ENCODE data around the gene YWHAQ.

The YWHAQ gene

GRCh38 chr2:9549420-9549819 lies 81.4 kb downstream of the YWHAQ start:
- Histone ChIP-seq H3K4me1 (ENCODE audit: control insufficient read depth, insufficient read depth, low read length) (peaks cover 25% of the 10 kb centered on the region), H3K9ac (ENCODE audit: low read depth, low read length) (no peak overlapping the region), H3K27ac (ENCODE audit: low read depth, low read length) (no peak overlapping the region), H3K27me3 (ENCODE audit: control insufficient read depth, insufficient read depth, low read length) (no peaks in the 10 kb centered on the region), H3K36me3 (ENCODE audit: control insufficient read depth, insufficient read depth, low read length) (no peaks in the 10 kb centered on the region), H3K9me3 (ENCODE audit: control insufficient read depth, insufficient read depth, low read length) (no peaks in the 10 kb centered on the region), H3K4me3 (ENCODE audit: low read depth, low read length) (no peak overlapping the region)

DNA sequence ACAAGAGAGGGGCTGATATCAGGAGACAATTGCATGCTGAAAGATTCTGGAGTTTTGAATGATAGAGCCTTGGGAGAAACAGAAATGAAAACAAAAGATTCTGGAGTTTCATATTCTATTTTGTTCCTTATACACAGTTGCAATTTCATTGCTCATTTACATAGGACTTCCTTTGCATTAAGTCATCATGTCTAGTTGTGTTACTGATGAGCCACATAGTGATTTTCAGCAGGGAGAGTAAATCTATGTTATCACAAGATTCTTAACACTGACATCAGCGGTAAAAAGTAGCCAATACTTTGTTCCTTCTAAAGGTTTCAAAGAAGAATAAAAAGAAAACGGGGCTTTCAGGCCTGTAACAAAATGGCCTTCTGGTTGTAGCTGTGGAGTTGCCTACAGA lies 82.3 kb downstream of the YWHAQ start:
- Histone ChIP-seq H3K27ac (ENCODE audit: low read depth, low read length) (no peak overlapping the region), H3K36me3 (ENCODE audit: control insufficient read depth, insufficient read depth, low read length) (no peaks in the 10 kb centered on the region), H3K4me1 (ENCODE audit: control insufficient read depth, insufficient read depth, low read length) (peaks cover 21% of the 10 kb centered on the region), H3K27me3 (ENCODE audit: control insufficient read depth, insufficient read depth, low read length) (no peaks in the 10 kb centered on the region), H3K9ac (ENCODE audit: low read depth, low read length) (no peak overlapping the region), H3K4me3 (ENCODE audit: low read depth, low read length) (no peak overlapping the region), H3K9me3 (ENCODE audit: control insufficient read depth, insufficient read depth, low read length) (no peaks in the 10 kb centered on the region)

DNA sequence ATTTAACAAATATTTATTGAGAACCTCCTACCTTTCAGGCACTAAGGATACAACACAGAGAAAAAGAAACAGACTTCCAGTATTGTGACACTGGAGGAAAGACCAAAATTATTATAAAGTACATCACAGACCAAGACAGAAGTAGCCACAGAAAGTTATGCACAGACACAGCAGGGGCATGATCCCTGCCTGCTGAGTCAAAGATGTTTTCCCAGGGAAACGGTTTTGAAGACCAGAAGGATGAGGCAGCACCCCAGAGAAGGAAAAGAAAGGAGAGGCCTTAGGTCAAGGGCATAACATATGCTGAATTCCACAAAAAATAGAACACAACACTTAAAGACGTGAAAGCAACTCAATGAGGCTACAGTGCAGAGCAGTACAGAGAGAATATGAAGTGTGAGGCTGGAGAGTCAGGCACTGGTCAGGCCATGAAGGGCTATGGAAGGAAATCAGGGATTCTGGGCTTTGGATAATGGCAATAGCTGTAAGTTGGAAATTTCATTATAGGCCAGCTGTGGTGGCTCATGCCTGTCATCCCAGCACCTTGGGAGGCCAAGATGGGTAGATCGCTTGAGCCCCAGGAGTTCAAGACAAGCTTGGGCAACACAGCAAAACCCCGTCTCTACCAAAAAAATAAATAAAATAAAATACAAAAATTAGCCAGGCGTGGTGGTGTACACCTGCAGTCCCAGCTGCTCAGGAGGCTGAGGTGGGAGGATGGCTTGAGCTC lies 83.4 kb downstream of the YWHAQ start:
- no peaks in the 10 kb centered on the region for H3K27me3 ChIP-seq (ENCODE audit: control insufficient read depth, insufficient read depth, low read length)
- H3K9ac ChIP-seq (ENCODE audit: low read depth, low read length) = no peak overlapping the region
- H3K4me3 ChIP-seq (ENCODE audit: low read depth, low read length) = no peak overlapping the region
- H3K4me1 ChIP-seq (ENCODE audit: control insufficient read depth, insufficient read depth, low read length) = peaks cover 16% of the 10 kb centered on the region
- H3K9me3 ChIP-seq (ENCODE audit: control insufficient read depth, insufficient read depth, low read length) = no peaks in the 10 kb centered on the region
- H3K27ac ChIP-seq (ENCODE audit: low read depth, low read length) = peak overlapping the region; percentile 78
- no peaks in the 10 kb centered on the region for H3K36me3 ChIP-seq (ENCODE audit: control insufficient read depth, insufficient read depth, low read length)

- Histone ChIP-seq H3K4me1 (ENCODE audit: control insufficient read depth, insufficient read depth, low read length) (peaks cover 11% of the 10 kb centered on the region), H3K27ac (ENCODE audit: low read depth, low read length) (no peak overlapping the region), H3K27me3 (ENCODE audit: control insufficient read depth, insufficient read depth, low read length) (no peaks in the 10 kb centered on the region), H3K9me3 (ENCODE audit: control insufficient read depth, insufficient read depth, low read length) (no peaks in the 10 kb centered on the region), H3K4me3 (ENCODE audit: low read depth, low read length) (no peak overlapping the region), H3K9ac (ENCODE audit: low read depth, low read length) (no peak overlapping the region), H3K36me3 (ENCODE audit: control insufficient read depth, insufficient read depth, low read length) (0 out of 2 replicates have a peak, but pooled peaks cover 3% of the 10 kb centered on the region)
These were observed 85.3 kb downstream of the YWHAQ start for GRCh38 chr2:9545502-9545901.

DNA sequence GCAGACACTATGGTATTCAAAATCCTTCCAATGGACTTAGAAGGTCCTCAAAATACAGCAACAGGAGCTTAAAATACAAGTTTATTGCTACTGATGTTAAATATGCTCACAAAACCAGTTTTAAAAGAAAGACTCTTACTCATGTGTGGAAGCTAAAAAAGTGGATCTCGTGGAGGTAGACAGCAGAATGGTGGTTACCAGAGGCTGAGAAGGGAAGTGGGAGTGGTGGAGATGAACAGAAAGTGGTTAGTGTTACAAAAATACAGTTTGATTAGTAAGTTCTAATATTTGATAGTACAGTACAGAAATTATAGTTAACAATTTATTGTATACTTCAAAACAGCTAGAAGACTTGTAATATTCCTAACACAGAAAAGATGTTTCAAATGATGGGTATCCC lies 87.2 kb downstream of the YWHAQ start:
- Histone ChIP-seq H3K4me3 (ENCODE audit: low read depth, low read length) (no peak overlapping the region), H3K9ac (ENCODE audit: low read depth, low read length) (no peak overlapping the region), H3K27ac (ENCODE audit: low read depth, low read length) (no peak overlapping the region), H3K4me1 (ENCODE audit: control insufficient read depth, insufficient read depth, low read length) (peaks cover 10% of the 10 kb centered on the region), H3K9me3 (ENCODE audit: control insufficient read depth, insufficient read depth, low read length) (no peaks in the 10 kb centered on the region), H3K36me3 (ENCODE audit: control insufficient read depth, insufficient read depth, low read length) (0 out of 2 replicates have a peak, but pooled peaks cover 3% of the 10 kb centered on the region), H3K27me3 (ENCODE audit: control insufficient read depth, insufficient read depth, low read length) (no peaks in the 10 kb centered on the region)

- no peaks in the 10 kb centered on the region for H3K27me3 ChIP-seq (ENCODE audit: control insufficient read depth, insufficient read depth, low read length)
- H3K9ac ChIP-seq (ENCODE audit: low read depth, low read length) = no peak overlapping the region
- no peak overlapping the region for H3K27ac ChIP-seq (ENCODE audit: low read depth, low read length)
- no peaks in the 10 kb centered on the region for H3K9me3 ChIP-seq (ENCODE audit: control insufficient read depth, insufficient read depth, low read length)
- peaks cover 15% of the 10 kb centered on the region for H3K36me3 ChIP-seq (ENCODE audit: control insufficient read depth, insufficient read depth, low read length)
- no peaks in the 10 kb centered on the region for H3K4me1 ChIP-seq (ENCODE audit: control insufficient read depth, insufficient read depth, low read length)
- no peak overlapping the region for H3K4me3 ChIP-seq (ENCODE audit: low read depth, low read length)
These were observed 91.3 kb downstream of the YWHAQ start for GRCh38 chr2:9539531-9539930.

DNA sequence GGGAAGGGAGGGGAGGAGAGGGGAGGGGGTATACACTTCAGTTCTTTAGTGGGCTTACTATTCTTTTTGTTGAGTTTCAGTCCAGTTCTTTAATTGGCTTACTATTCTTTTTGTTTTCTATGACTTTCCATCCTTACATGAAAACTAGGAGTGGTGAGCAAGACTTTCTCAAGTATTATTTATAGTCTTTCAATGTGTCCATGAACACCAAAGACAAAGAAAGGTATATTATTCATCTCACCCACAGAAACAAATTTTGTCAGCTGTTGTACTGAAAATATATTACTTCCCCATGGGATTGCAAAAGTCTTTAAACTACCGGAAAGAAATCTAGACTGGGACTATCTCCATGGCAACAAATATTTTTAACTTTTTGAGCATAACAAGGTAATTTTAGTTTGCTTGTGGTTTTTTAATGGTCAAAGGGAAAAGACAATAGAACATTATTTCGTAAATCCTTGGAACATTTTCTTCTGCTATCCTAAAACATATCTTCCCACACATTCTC lies 92.7 kb downstream of the YWHAQ start:
- Histone ChIP-seq H3K4me3 (ENCODE audit: low read depth, low read length) (no peak overlapping the region), H3K9ac (ENCODE audit: low read depth, low read length) (no peak overlapping the region), H3K4me1 (ENCODE audit: control insufficient read depth, insufficient read depth, low read length) (no peaks in the 10 kb centered on the region), H3K9me3 (ENCODE audit: control insufficient read depth, insufficient read depth, low read length) (no peaks in the 10 kb centered on the region), H3K36me3 (ENCODE audit: control insufficient read depth, insufficient read depth, low read length) (peaks cover 19% of the 10 kb centered on the region), H3K27me3 (ENCODE audit: control insufficient read depth, insufficient read depth, low read length) (no peaks in the 10 kb centered on the region), H3K27ac (ENCODE audit: low read depth, low read length) (no peak overlapping the region)

DNA sequence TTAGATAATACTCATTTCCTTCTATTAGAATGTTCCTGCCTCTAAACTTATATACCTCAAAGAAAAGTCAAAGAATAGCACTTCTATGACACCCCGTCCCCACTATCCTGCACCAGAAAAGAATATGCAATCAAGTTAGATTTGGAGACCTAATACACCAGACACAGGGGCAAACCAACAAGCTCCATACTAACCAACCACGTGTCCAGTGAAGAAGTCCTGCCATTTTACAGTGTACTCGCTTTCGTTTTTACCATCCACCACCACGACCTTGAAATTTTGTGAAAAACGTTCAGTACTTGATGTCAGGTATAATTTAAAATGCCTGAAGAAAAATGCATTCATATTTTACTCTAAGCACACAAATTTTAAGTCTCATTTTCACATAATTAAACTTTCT lies 94.3 kb downstream of the YWHAQ start:
- no peaks in the 10 kb centered on the region for H3K9me3 ChIP-seq (ENCODE audit: control insufficient read depth, insufficient read depth, low read length)
- H3K4me3 ChIP-seq (ENCODE audit: low read depth, low read length) = no peak overlapping the region
- no peak overlapping the region for H3K9ac ChIP-seq (ENCODE audit: low read depth, low read length)
- H3K36me3 ChIP-seq (ENCODE audit: control insufficient read depth, insufficient read depth, low read length) = peaks cover 23% of the 10 kb centered on the region
- no peaks in the 10 kb centered on the region for H3K4me1 ChIP-seq (ENCODE audit: control insufficient read depth, insufficient read depth, low read length)
- no peaks in the 10 kb centered on the region for H3K27me3 ChIP-seq (ENCODE audit: control insufficient read depth, insufficient read depth, low read length)
- H3K27ac ChIP-seq (ENCODE audit: low read depth, low read length) = no peak overlapping the region

DNA sequence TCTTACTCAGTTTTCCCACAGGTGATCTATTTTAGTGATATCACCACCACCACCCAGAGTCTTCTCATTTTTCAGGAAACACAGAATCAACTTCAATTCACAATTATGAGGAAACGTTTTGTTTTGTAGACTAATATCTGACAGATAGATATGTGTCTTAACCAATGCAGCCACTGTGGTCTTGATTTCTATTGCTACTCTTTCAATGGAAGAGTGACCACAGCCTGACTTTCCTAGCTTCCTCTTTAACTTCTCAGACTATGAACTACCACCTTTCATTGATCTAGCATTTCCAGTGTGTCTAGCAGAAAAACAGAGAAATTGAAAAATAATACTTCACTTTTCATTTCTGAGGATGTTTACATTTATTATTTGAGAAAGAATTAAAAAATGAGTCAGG lies 95.6 kb downstream of the YWHAQ start:
- Histone ChIP-seq H3K4me1 (ENCODE audit: control insufficient read depth, insufficient read depth, low read length) (no peaks in the 10 kb centered on the region), H3K27me3 (ENCODE audit: control insufficient read depth, insufficient read depth, low read length) (no peaks in the 10 kb centered on the region), H3K36me3 (ENCODE audit: control insufficient read depth, insufficient read depth, low read length) (peaks cover 23% of the 10 kb centered on the region), H3K9me3 (ENCODE audit: control insufficient read depth, insufficient read depth, low read length) (no peaks in the 10 kb centered on the region), H3K27ac (ENCODE audit: low read depth, low read length) (no peak overlapping the region), H3K9ac (ENCODE audit: low read depth, low read length) (no peak overlapping the region), H3K4me3 (ENCODE audit: low read depth, low read length) (no peak overlapping the region)

Data from HUES48 (cell line).